ENCODE data around the gene HELZ.
"Not testable (repeated sequence)": the region's sequence is repeated elsewhere in the genome, so short reads cannot be mapped to it uniquely, and the experiment has no call there.

HELZ gene

DNA sequence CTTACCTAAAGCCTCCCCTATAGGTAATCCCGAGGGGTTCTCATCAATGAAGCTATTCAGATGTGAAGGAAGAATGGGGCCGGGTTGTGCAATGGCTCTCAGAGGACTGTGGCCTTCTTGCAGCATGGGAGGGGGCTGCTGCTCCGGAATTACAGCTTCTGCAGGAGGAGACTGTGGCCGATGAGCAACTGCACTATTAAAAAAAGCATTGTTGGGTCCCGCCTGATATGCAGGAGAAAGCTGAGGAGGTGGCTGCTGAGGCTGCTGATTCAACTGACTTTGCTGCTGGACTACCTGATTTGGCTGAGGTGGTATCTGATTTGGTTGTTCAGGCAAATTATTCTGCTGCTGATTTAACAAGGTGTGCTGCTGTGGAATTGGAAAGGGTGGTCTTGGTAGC is 135.9 kb downstream of the HELZ start:
- no peak for DNase-seq

DNA sequence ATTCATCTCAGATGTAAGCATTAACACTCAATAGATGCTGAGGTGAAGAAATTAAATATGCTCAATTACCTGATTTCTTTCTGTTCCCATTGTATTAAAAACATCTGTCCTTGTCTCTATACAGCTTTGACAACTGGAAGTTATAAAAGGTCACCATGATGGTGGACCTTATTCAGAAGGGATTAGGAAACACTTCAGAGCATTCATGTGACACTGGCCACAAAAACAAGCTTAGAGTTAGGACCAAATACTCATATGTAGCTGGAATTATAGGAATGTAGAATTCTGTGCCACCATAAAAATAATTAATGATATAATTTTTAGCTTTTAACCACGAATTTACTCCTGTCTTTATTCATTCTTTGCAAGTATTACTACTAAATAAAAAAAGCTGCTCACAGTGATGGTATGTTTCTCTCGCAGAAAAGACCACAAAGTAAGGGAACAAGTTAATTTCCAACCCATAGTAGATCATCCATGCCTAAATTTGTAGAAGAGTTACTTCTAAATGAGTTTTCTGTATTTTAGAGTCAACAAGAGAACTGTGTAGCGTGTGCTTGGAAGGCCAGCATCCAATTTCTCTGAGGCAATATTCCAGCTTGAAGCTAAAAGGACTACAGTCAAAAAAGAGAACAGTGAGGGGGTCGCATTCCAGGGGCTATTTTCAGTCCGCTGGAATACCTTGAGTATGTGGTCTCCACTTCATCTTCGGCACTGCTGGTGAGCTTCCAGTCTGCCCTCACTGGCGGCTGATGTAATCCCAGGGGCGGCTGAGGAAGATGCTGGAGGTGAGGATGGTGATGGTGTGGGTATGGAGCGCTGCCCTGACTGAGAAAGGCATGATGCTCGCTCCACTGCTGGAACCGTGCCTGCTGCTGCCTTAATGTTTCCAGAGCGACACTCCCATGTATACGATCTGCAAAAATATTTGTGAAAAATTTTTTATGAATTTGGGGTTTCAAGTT is 136.9 kb downstream of the HELZ start:
- DNase-seq = no peak

DNA sequence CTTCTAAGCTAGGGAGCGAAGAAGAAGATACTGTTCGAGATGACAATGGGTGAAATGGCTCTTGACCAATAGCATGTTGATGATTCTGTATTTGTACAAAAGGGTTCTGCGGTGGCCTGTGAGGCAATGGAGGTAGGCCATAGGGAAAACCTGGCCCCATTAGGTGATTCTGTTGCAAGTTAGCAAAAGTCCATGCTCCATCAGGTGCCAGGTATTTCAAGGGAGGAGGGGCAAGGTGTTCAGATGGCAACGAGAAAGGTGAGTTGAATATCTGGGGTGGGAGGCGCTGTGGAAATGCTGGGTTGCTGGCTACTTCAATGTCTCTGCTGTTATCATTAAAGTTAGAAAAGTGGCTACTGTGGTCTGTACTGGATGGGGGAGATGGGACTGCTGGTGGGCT is 137.8 kb downstream of the HELZ start:
- no peak for DNase-seq

DNA sequence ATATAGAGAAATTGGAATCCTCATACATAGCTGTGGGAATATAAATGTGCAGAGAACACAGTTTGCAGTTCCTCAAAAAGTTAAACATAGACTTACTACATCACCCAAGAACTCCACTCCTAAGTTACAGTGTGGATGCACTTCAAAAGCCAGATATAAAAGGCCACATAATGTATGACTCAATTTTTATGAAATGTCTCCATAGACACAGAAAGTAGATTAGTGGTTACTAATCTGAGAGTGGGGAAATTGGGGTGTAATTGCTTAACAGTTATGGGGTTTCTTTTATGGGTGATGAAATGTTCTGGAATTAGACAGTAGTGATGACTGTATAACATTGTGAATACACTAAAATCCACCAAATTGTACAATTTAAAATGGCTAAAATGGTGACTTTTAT is 139.8 kb downstream of the HELZ start:
- DNase-seq = no peak

DNA sequence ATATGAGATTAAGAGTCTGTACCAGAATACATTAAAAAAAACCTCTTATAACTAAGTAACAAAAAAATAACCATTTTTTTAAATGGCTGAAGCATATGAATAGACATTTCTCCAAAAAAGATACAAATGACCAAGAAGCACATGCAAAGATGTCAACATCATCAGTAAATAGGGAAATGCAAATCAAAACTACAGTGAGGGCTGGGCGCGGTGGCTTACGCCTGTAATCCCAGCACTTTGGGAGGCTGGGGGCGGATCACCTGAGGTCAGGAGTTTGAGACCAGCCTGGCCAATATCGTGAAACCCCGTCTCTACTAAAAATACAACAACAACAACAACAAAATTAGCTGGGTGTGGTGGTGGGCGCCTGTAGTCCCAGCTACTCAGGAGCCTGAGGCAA is 140.4 kb downstream of the HELZ start:
- DNase-seq = not testable (repeated sequence)

DNA sequence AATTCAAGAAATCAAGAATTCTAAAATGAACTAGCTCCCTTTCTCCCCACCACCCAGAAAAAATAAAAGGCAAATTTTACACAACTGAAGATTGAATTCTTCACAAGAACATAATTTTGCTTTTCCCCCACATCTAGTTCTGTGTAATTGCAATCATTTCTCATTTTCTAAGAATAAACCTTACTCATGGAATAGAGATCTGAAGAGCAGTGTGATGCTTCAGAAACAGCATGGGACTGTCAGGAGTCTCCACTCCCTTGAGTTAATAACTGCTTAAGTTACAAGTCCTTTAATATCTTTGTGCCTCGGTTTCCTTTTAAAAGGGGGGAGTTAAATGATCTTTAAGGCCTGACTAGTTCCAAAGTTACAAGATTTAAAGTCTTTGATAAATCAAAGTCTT is 147.0 kb downstream of the HELZ start:
- no peak for DNase-seq

DNA sequence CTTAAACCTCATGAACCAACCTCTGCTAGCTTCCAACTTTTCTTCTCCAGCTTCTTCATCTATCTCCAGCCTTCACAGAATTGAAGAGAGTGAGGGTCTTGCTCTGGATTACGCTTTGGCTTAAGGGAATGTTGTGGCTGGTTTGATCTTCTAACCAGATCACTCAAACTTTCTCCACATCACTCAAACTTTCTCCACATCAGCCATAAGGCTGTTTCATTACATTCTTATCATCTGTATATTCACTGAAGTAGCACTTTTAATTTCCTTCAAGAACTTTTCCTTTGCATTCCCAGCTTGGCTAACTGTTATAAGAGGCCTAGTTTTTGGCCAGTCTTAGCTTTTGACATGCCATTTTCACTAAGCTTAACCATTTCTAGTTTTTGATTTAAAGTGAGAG is 148.4 kb downstream of the HELZ start:
- no peak for DNase-seq

DNA sequence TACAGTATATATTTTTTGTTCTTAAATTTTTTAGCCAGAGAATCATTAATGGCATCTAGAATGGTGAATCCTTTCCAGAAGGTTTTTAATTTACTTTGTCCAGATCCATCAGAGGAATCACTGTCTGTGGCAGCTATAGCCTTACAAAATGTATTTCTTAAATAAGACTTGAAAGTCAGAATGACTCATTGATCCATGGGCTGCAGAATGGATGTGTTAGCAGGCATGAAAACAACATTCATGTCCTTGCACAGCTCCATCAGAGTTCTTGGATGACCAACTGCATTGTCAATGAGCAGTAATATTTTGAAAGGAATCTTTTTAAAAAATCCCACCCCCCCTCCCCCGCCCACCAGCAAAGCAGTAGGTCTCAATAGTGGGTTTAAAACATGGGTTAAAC is 149.2 kb downstream of the HELZ start:
- DNase-seq = no peak

DNA sequence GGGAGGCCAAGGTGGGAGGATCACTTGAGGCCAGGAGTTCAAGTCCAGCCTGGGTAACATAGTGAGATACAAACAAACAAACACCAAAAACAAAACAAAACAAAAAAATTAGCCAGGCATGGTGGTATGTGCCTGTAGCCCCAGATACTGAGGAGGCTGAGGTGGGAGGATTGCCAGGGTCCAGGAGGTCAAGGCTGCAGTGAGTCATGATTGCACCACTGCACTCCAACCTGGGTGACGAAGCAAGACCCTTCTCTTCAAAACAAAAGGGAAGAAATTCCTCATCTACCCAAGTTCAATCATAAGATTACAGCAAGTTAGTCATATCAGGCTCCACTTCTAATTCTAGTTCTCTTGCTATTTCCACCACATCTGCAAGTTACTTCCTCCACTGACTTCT is 149.7 kb downstream of the HELZ start:
- DNase-seq = not testable (repeated sequence)

DNA sequence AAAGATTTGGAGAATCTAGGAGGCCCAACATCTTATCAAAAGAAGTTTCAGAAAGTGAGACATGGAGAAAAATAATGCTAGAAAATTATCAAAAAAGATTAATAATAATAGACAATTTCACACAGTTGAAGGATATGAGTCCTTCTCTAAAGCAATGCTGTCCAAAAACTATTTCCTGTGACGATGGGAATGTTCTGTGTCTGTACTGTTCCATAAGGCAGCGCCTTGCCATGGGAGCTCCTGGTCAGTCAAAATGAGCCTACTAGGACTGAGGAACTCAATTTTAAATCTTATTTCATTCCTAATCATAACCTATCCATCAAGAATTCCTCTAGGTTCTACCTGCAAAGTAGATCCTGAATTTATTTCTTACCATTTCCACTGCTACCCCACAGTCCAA is 151.6 kb downstream of the HELZ start:
- DNase-seq = no peak

DNA sequence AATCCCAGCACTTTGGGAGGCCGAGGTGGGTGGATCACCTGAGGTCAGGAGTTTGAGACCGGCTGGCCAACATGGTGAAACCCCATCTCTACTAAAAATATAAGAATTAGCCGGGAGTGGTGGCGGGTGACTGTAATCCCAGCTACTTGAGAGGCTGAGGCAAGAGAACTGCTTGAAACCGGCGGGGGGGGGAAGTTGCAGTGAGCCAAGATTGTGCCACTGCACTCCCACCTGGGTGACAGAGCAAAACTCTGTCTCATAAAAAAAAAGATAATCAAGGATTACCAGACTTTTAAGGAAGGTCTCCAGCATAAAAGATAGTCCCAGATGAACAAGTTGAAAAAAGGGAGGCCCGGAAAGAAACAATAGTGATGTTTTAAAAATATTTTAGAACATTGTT is 152.3 kb downstream of the HELZ start:
- not testable (repeated sequence) for DNase-seq

DNA sequence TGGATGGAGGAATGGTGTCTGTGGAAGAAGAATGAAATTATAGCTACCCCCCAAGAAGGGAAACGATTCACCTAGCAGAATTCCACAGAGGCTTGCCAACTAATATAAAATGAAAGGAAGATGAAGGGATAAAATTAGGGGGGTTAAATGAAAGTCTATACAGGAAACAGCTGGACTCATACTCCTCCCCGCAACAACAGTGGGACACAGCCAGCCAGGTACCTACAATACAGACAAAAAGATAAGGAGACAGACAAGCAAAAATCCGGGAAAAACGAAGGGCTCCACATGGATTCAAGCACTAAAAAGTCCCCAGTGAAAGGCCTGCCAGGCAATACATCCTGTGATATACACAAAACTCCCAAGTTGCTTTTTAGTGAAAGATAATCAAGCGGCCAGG is 152.7 kb downstream of the HELZ start:
- no peak for DNase-seq

DNA sequence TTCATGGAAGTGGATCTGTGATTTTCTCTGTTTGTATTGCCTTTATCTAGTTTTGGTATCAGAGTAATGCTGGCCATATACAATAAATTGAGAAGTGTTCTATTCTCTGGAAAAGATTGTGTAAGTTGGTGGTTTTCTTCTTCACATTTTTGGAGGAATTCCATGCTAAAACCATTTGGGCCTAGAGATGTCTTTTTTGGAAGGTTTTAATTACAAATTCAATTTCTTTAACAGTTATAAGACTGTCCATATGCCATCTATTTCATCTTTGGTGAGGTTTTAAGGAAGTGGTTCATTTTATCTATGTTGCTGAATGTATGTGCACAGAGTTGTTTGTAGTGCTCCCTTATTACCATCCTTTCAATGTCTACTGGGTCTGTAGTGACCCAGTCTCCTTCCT is 154.7 kb downstream of the HELZ start:
- no peak for DNase-seq

DNA sequence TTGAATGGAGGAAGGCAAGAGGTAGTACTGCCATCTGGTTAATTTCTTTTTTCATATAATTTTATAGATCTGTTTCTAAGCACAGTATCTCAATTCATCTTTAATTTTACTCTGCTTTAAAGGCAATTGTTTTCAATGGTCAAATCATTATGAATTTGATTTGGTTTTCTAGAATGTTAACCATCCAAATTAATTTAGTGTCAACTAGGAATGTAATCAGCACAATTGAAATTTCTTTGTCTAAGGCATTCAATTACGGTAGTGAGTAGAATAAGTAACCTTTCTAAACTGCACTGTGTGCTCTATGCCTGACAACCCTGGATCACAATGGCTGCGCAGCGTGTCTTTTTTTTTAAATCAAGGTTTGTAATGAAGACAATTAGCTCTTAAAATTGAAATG is 156.4 kb downstream of the HELZ start:
- no peak for DNase-seq

DNA sequence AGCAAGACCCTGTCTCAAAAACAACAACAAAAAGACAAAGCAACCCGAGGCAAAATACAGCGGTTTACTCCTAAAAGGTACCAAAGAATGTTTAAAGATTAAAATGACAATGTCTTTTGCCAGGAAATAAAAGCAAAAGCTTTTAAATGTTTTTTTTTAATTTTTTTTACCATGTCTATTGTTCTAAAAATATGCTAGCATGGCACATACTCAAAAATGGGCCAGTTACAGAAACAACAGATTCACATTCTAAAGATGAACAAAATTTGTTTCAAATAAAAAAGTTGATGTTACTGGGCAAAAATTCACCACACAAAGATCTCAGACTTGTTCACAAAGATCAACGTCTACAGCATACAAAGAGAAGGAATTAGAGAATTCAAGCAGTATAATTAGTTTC is 159.6 kb downstream of the HELZ start:
- no peak for DNase-seq

DNA sequence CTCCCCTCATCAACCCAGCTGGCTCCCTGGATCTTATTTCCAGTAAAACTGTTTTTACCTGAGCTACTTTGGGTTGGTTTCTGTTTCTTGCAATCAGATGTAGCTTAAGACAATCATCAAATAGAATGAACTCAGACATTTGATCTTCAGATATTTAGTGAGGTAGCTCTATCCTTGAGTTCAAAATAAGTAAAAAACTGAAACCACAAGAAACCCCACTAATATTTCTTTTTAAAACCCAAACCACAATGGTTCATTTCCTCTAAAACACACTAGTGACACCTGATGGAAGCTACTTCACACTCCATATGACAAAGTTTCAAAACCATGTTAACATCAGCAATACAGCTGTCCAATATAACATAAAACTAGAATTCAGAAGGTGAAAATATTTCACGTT is 162.9 kb downstream of the HELZ start:
- DNase-seq = no peak

DNA sequence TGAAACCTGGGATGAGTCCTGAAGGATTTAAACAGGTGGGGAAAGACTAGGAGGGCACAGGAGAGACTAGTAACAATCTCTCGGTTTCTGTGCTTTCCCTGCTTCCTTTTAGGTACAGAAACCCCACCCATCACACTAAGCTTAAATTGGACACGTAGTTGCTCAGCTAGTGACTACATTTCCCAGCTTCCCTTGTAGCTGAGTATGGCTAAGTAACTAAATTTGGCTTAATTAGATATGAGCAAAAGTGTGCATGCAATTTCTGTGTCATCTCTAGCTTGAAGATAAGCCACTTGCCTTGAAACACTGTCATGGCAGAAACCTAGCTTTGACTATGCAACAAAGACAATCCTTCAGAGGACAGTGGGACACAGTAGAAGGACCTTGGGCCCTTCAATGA is 164.2 kb downstream of the HELZ start:
- DNase-seq = no peak

DNA sequence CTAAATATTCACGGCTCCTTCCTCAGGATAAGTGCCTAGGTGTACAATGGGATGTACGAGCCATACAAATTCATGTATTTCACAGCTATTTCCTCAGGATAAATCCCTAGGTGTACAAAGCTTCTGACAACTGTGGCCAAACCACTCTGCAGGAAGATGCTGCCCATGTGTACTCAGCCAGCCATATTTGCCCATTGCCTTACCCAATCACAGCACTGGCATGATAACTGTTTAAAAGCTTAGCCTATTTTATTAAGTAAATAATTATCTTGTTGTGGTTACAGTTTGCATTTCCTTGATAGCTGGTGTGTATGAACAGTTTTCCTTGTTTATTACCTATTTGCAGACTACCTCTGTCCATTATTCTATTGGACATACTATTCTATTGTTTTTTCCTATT is 165.5 kb downstream of the HELZ start:
- no peak for DNase-seq

DNA sequence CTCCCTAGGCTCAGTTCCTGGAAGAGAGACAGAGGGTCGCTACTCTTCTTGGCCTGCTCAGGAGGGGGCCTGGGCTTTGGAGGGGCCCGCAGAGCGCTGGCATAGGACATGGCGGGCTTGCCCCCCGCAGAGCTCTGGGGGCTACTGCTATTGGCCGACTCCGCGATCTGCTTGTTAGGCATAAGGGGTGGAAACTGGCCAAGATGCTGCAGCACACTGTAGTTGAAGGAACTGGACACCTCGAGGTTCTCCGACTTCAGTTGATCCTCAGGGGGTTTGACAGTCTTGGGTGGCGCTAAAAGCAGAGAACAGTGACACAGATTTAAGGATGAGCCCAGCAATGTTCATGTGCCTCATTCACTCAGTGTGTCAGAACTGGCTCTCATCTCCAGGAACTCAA is 166.7 kb downstream of the HELZ start:
- no peak for DNase-seq

DNA sequence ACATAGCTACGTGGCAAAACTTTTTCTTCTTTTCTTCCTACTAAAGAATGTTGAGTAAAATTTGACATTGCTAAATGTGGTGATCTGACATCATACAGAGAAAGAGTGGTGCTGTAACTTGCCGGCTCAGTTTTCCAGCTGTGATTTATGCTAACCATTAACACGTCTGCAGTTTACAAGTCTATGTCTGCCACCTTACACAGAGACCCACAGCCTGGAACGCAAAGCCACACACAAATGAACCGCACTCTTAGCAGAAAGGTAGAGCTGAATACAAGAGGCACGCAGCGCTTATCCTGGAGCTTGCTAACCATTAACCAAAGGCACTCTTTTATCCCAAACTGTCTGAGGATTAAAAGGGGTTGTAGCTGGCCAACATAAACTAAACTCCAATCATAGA is 168.7 kb downstream of the HELZ start:
- no peak for DNase-seq

DNA sequence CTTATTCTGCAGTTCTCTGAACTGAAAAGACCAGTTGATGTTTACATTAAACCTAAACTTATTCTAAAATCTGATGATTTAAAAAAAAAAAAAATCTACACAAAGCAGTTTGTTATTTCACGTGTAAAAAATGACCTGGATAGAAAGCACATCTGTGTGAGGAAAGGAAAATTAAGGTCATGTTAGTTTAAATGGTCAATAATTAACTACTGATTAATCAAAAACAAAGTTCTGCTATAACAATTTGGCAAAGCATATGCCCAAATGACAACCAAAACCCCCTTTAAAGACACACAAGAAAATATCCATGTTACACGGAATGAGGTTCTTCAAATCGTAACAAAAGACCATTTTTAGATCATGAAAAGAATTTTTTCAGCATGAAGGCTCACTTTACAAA is 170.2 kb downstream of the HELZ start:
- no peak for DNase-seq

DNA sequence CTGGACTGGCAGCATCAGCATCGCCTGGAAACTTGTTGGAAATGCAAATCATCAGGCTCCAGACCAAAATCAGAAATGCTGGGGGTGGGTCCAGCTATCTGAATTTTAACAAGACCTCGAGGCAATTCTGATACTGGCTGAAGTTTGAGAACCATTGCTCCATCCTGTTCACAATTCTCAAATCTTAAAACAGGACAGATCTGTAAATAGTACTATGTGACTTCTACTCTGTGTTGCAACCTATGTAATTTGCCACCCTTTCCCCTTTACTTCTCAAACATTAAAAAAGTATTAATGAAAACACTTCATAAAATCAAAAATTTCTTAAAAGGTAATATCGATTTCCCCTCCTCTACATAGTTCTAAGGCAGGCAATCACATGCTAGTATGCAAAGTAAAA is 172.1 kb downstream of the HELZ start:
- no peak for DNase-seq

DNA sequence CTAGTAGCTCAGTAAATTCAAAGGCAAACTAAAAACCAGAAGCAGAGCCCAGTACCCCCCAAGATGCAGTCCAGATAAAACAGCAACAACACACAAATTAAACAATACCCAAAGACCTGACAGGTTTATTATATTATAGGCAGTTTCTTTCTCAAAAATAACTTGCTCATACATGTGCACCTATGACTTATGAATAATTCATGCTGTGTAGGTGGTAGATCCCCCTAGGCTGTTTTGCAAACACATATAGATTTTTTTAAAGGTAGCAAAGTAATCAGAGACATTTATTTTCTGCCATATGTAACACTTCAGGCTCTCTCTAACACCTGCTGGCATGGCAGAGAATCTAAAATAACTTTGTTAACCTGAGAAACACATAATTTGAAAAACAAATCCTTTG is 173.4 kb downstream of the HELZ start:
- no peak for DNase-seq

DNA sequence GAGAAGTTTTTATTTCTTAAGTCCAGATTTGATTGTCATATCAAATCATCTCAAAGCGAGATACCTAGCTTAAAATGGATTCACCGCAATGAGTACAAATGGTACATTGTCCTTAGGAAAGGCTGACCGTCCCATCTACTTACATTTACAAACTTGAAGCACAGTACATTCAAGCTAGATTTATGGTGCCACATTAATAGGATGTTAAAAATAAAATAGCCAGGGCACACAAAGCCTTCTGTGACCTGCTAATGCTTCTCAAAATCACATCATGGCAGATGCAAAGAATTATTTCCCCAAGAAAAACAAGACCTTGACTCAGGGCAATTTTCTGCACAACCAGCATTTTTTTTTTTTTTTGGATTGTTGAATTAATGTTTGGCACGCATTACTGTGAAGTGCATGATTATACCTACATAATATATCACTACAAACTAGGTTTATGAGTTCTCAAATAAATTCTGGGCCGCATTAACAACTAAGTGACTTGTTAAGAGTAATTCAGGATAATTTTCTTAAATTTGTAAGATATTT is 175.3 kb downstream of the HELZ start:
- DNase-seq = no peak

DNA sequence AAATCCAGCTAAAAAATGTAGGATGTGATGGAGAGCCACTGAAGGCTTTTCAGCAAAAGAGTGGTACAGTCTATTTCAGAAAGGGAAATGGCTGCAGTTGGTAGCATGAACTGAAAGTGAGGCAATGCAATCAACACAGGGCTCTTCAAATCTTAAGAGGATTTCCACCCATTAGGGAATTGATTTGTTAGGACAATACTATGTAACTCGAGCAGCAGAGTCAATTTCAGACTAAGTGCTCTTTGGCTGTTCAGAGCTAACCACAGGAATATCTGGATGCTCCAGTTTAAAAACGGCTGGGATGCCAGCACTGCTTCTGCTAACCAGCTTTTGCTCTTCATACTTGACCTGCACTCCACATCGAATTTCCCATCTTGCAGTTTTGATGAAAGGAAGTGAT is 176.0 kb downstream of the HELZ start:
- no peak for DNase-seq
